ENCODE data around the gene F7. TPM values are rescaled to one million over a fixed set of nuclear protein-coding genes. Genes with fewer than 3 reads are reported as not detected.

Gene F7
- total RNA-seq, 3 donors from 2014 or later (not counting 1 experiment from before 2014, with no cell fraction given): 0.25 to 0.91 TPM; not detected in 1

DNA sequence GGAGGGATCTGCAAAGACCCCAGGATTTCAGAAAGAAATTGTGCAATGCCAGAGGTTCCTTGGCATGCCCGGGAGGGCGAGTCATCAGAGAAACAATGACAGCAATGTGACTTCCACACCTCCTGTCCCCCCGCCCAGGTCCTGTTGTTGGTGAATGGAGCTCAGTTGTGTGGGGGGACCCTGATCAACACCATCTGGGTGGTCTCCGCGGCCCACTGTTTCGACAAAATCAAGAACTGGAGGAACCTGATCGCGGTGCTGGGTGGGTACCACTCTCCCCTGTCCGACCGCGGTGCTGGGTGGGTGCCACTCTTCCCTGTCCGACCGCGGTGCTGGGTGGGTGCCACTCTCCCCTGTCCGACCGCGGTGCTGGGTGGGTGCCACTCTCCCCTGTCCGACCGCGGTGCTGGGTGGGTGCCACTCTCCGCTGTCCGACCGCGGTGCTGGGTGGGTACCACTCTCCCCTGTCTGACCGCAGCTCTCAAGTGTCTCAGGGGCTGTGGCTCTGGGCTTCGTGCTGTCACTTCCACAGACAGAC lies 11.8 kb downstream of the F7 start:
- H3K9me3 Mint-ChIP-seq: no peaks in the 10 kb centered on the region
- TF ChIP-seq, protein P1, sequence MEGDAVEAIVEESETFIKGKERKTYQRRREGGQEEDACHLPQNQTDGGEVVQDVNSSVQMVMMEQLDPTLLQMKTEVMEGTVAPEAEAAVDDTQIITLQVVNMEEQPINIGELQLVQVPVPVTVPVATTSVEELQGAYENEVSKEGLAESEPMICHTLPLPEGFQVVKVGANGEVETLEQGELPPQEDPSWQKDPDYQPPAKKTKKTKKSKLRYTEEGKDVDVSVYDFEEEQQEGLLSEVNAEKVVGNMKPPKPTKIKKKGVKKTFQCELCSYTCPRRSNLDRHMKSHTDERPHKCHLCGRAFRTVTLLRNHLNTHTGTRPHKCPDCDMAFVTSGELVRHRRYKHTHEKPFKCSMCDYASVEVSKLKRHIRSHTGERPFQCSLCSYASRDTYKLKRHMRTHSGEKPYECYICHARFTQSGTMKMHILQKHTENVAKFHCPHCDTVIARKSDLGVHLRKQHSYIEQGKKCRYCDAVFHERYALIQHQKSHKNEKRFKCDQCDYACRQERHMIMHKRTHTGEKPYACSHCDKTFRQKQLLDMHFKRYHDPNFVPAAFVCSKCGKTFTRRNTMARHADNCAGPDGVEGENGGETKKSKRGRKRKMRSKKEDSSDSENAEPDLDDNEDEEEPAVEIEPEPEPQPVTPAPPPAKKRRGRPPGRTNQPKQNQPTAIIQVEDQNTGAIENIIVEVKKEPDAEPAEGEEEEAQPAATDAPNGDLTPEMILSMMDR (IDR thresholded peaks at IDR 0.05): no peak
- H3K4me1 ChIP-seq (ENCODE audit: control insufficient read depth, insufficient read depth, low read length): no peaks in the 10 kb centered on the region
- H3K27me3 ChIP-seq (ENCODE audit: control insufficient read depth, insufficient read depth, low read length): no peaks in the 10 kb centered on the region
- DNase-seq (no peak), ATAC-seq (no peak)
- no peaks in the 10 kb centered on the region for H3K36me3 ChIP-seq (ENCODE audit: control insufficient read depth, insufficient read depth, low read length)
- intact Hi-C loops (cut with micrococcal nuclease): no loop called here
- no peaks in the 10 kb centered on the region for H3K9me3 ChIP-seq (ENCODE audit: control insufficient read depth, insufficient read depth, low read length)
- H3K4me3 Mint-ChIP-seq: no peak overlapping the region
- no peaks in the 10 kb centered on the region for H3K36me3 Mint-ChIP-seq
- no peaks in the 10 kb centered on the region for H3K27me3 Mint-ChIP-seq (ENCODE audit: low read depth in 2 of 2)
- 96% methylated on average over 26 of the region's 26 CpGs for WGBS (ENCODE audit: insufficient coverage)
- no peak overlapping the region for H3K4me3 ChIP-seq (ENCODE audit: low read length)
- no peak overlapping the region for H3K27ac ChIP-seq (ENCODE audit: low read length)
- H3K4me1 Mint-ChIP-seq: no peaks in the 10 kb centered on the region
- H3K27ac Mint-ChIP-seq: no peak overlapping the region

GRCh38 chr13:113117911-113118260 lies 12.3 kb downstream of the F7 start:
- H3K4me1 Mint-ChIP-seq: no peaks in the 10 kb centered on the region
- intact Hi-C loops (cut with micrococcal nuclease): no loop called here
- H3K36me3 Mint-ChIP-seq: no peaks in the 10 kb centered on the region
- ATAC-seq (no peak), DNase-seq (no peak)
- no peak overlapping the region for H3K4me3 Mint-ChIP-seq
- no peaks in the 10 kb centered on the region for H3K9me3 Mint-ChIP-seq
- Histone ChIP-seq H3K9me3 (ENCODE audit: control insufficient read depth, insufficient read depth, low read length) (no peaks in the 10 kb centered on the region), H3K27me3 (ENCODE audit: control insufficient read depth, insufficient read depth, low read length) (no peaks in the 10 kb centered on the region), H3K36me3 (ENCODE audit: control insufficient read depth, insufficient read depth, low read length) (no peaks in the 10 kb centered on the region), H3K4me3 (ENCODE audit: low read length) (no peak overlapping the region), H3K27ac (ENCODE audit: low read length) (no peak overlapping the region), H3K4me1 (ENCODE audit: control insufficient read depth, insufficient read depth, low read length) (no peaks in the 10 kb centered on the region)
- no peak overlapping the region for H3K27ac Mint-ChIP-seq
- TF ChIP-seq, protein P1 (IDR thresholded peaks at IDR 0.05): no peak
- 75% methylated on average over 9 of the region's 9 CpGs for WGBS (ENCODE audit: insufficient coverage)
- no peaks in the 10 kb centered on the region for H3K27me3 Mint-ChIP-seq (ENCODE audit: low read depth in 2 of 2)

DNA sequence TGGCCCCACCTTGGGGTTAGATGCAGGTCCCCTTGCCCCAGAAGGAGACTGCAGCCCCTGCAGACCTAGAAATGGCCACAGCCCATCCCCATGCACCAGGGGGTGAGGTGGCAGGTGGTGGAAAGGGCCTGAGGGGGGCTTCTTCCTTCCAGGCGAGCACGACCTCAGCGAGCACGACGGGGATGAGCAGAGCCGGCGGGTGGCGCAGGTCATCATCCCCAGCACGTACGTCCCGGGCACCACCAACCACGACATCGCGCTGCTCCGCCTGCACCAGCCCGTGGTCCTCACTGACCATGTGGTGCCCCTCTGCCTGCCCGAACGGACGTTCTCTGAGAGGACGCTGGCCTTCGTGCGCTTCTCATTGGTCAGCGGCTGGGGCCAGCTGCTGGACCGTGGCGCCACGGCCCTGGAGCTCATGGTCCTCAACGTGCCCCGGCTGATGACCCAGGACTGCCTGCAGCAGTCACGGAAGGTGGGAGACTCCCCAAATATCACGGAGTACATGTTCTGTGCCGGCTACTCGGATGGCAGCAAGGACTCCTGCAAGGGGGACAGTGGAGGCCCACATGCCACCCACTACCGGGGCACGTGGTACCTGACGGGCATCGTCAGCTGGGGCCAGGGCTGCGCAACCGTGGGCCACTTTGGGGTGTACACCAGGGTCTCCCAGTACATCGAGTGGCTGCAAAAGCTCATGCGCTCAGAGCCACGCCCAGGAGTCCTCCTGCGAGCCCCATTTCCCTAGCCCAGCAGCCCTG lies 12.8 kb downstream of the F7 start:
- no peak overlapping the region for H3K27ac Mint-ChIP-seq
- Histone ChIP-seq H3K9me3 (ENCODE audit: control insufficient read depth, insufficient read depth, low read length) (no peaks in the 10 kb centered on the region), H3K36me3 (ENCODE audit: control insufficient read depth, insufficient read depth, low read length) (no peaks in the 10 kb centered on the region), H3K27ac (ENCODE audit: low read length) (no peak overlapping the region), H3K27me3 (ENCODE audit: control insufficient read depth, insufficient read depth, low read length) (no peaks in the 10 kb centered on the region), H3K4me3 (ENCODE audit: low read length) (no peak overlapping the region), H3K4me1 (ENCODE audit: control insufficient read depth, insufficient read depth, low read length) (no peaks in the 10 kb centered on the region)
- H3K27me3 Mint-ChIP-seq (ENCODE audit: low read depth in 2 of 2): no peaks in the 10 kb centered on the region
- ATAC-seq (no peak), DNase-seq (no peak)
- TF ChIP-seq, protein P1 (IDR thresholded peaks at IDR 0.05): no peak
- 91% methylated on average over 42 of the region's 42 CpGs for WGBS (ENCODE audit: insufficient coverage)
- no peak overlapping the region for H3K4me3 Mint-ChIP-seq
- H3K4me1 Mint-ChIP-seq: no peaks in the 10 kb centered on the region
- no peaks in the 10 kb centered on the region for H3K36me3 Mint-ChIP-seq
- H3K9me3 Mint-ChIP-seq: no peaks in the 10 kb centered on the region
- intact Hi-C loops (cut with micrococcal nuclease): no loop called here
